ENCODE measurements around the gene MAP4K4.

DNA sequence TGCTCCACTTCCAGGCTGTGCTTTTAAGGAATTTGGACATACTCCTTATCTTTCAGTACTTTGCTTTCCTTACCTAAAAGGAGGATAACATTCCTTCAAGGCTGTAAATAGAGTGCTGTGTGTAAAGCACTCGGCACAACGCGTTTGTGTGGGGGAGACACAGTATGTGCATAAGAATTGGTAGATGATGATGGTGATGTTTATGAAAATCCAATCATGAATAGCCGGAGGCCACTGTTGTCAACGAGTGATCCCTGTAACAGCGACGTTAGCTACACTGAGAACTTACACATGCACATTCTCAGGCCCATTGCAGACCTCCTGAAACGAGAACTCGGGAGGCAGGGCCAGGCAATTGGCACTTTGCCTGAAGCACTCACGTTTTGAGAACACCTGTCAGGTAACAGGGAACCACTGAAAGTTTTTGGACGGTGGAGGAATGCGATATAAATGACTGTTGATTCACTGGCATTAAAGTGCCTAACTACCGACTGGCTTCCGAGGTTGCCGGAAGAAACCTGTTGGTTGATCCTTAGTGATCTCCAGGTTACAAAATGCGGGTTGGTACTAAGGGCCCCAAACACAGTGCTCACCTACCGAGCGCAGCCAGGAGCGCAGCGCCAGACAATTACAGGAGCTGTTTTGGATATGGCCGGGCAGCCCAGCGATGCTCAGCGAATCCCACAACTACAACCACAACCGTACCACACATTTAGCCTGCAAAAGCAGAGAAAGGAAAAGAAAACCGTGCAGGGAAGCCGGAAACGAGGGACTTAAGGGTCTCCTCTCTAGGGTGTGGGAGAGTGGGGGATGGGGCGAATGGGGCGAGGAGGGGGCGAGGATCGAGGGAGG is 1.0 kb upstream of the MAP4K4 start:
- no peak for TF ChIP-seq MXI1 (IDR thresholded peaks at IDR 0.05; ENCODE audit: borderline replicate concordance, low read depth, low read length)
- TF ChIP-seq, protein P1, sequence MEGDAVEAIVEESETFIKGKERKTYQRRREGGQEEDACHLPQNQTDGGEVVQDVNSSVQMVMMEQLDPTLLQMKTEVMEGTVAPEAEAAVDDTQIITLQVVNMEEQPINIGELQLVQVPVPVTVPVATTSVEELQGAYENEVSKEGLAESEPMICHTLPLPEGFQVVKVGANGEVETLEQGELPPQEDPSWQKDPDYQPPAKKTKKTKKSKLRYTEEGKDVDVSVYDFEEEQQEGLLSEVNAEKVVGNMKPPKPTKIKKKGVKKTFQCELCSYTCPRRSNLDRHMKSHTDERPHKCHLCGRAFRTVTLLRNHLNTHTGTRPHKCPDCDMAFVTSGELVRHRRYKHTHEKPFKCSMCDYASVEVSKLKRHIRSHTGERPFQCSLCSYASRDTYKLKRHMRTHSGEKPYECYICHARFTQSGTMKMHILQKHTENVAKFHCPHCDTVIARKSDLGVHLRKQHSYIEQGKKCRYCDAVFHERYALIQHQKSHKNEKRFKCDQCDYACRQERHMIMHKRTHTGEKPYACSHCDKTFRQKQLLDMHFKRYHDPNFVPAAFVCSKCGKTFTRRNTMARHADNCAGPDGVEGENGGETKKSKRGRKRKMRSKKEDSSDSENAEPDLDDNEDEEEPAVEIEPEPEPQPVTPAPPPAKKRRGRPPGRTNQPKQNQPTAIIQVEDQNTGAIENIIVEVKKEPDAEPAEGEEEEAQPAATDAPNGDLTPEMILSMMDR (conservative IDR thresholded peaks at IDR 0.05; ENCODE audit: low read depth, low read length) = no peak
- no peak for TF ChIP-seq CEBPB (IDR thresholded peaks at IDR 0.05; ENCODE audit: low read depth, low read length)
- no peak for TF ChIP-seq POLR2A (IDR thresholded peaks at IDR 0.05; ENCODE audit: low read depth, low read length)
